Sigmoid colon (tissue), 7 donors: Measurements from ENCODE around the gene AGL. TPM values are rescaled to one million over a fixed set of nuclear protein-coding genes. Genes with fewer than 3 reads are reported as not detected.
"Not testable (repeated sequence)": the region's sequence is repeated elsewhere in the genome, so short reads cannot be mapped to it uniquely, and the experiment has no call there.

ENCODE experiments used
- DNase-seq: peaks from one replicate; pipeline ENCODE4 v3.0.0-alpha.2; 2019
- H3K27ac ChIP-seq, 4 donors: fragments of 200-600 bp; sonication (generic); one replicate each; pipeline ENCODE4 v1.5.1; 2016 to 2019; ENCODE audit warnings: mild to moderate bottlenecking in 1 of 4
- H3K27me3 ChIP-seq, 3 donors: fragments of 200-600 bp; sonication (generic); one replicate each; pipeline ENCODE4 v1.5.1; 2019; ENCODE audit warnings: mild to moderate bottlenecking in 1 of 3
- H3K36me3 ChIP-seq, 4 donors: fragments of 200-600 bp; sonication (generic); one replicate each; pipeline ENCODE4 v1.5.1; 2016 to 2019
- H3K4me1 ChIP-seq, 4 donors: fragments of 200-600 bp; sonication (generic); one replicate each; pipeline ENCODE4 v1.5.1; 2017 to 2019
- H3K4me3 ChIP-seq, 4 donors: fragments of 200-600 bp; sonication (generic); one replicate each; pipeline ENCODE4 v1.5.1; 2017 to 2019; ENCODE audit warnings: mild to moderate bottlenecking in 2 of 4, moderate library complexity in 1 of 4
- H3K9me3 ChIP-seq, 4 donors: fragments of 200-600 bp in 3 of 4; sonication (generic) in 3 of 4; one replicate each; pipeline versions ENCODE4 v1.5.1 to v1.6.1; 2013 to 2019
- EP300 ChIP-seq, 4 donors: sonication (generic); formaldehyde crosslinking; IDR thresholded peaks; one replicate each; pipeline ENCODE4 v1.6.1; 2017; ENCODE audit warnings: antibody characterized with exemption in 4 of 4
- POLR2A ChIP-seq, 2 donors: fragments of 450-650 bp; IDR thresholded peaks; one replicate each; pipeline ENCODE4 v1.6.1; 2016; ENCODE audit warnings: antibody characterized with exemption in 2 of 2, mild to moderate bottlenecking in 2 of 2, moderate library complexity in 2 of 2
- POLR2AphosphoS5 ChIP-seq, 4 donors: sonication (generic); formaldehyde crosslinking; IDR thresholded peaks; one replicate each; pipeline ENCODE4 v1.6.1; 2017; ENCODE audit warnings: antibody characterized with exemption in 4 of 4
- WGBS, 2 donors: extraction: QIAGEN DNeasy Blood & Tissue Kit; methylation state at CpG; one replicate each; pipeline ENCODE4 v1.1.7; 2013; 5-methylcytosine and 5-hydroxymethylcytosine counted together
- intact Hi-C: fragments of 100-400 bp; cut with DNase I; formaldehyde crosslinking; loops from one replicate; pipeline ENCODE4 v1.15.1; 2023
- polyA plus RNA-seq, 3 donors: library from polyadenylated mRNA; stranded (reverse); fragments of 200-250 nt; gene quantifications; one replicate each; pipeline ENCODE4 v1.2.3, GENCODE V29; 2013
- total RNA-seq, 4 donors: library from RNA; depleted of rRNA; stranded (reverse); fragments of >200 nt; gene quantifications; one replicate each; pipeline ENCODE4 v1.1.0, GENCODE V29; 2016
- TF ChIP-seq, protein P1 (sequence below), 4 experiments: fragments of 450-650 bp in 3 of 4; fragments of 200-600 bp in 1 of 4; IDR thresholded peaks; one replicate each; pipeline ENCODE4 v1.5.1; 2016 to 2019; ENCODE audit warnings: antibody characterized with exemption in 4 of 4, mild to moderate bottlenecking in 3 of 4, moderate library complexity in 2 of 4
- donor health status: healthy with polysubstance abuse.
- donor health status: Bipolar disorder and iron deficiency.
- donor health status: healthy.

The AGL gene
- total and polyA plus RNA-seq, 7 donors: 5.4 to 34.3 (median 28.3) TPM

- Histone ChIP-seq H3K36me3 (no peaks in the 10 kb centered on the region), H3K27ac (no peak overlapping the region), H3K9me3 (no peaks in the 10 kb centered on the region), H3K27me3 (no peaks in the 10 kb centered on the region), H3K4me1 (no peaks in the 10 kb centered on the region), H3K4me3 (no peak overlapping the region)
- DNase-seq: no peak
- WGBS, 2 donors: 79 to 83% methylated on average over 2 of the region's 2 CpGs
- intact Hi-C loops: no loop called here
- TF ChIP-seq EP300 (IDR thresholded peaks at IDR 0.05) (no peak), POLR2A (IDR thresholded peaks at IDR 0.05) (no peak), POLR2AphosphoS5 (IDR thresholded peaks at IDR 0.05) (no peak)
- TF ChIP-seq, protein P1, sequence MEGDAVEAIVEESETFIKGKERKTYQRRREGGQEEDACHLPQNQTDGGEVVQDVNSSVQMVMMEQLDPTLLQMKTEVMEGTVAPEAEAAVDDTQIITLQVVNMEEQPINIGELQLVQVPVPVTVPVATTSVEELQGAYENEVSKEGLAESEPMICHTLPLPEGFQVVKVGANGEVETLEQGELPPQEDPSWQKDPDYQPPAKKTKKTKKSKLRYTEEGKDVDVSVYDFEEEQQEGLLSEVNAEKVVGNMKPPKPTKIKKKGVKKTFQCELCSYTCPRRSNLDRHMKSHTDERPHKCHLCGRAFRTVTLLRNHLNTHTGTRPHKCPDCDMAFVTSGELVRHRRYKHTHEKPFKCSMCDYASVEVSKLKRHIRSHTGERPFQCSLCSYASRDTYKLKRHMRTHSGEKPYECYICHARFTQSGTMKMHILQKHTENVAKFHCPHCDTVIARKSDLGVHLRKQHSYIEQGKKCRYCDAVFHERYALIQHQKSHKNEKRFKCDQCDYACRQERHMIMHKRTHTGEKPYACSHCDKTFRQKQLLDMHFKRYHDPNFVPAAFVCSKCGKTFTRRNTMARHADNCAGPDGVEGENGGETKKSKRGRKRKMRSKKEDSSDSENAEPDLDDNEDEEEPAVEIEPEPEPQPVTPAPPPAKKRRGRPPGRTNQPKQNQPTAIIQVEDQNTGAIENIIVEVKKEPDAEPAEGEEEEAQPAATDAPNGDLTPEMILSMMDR (IDR thresholded peaks at IDR 0.05): no peak
Observed at GRCh38 chr1:99829269-99829668, 20.9 kb upstream of the AGL start.

DNA sequence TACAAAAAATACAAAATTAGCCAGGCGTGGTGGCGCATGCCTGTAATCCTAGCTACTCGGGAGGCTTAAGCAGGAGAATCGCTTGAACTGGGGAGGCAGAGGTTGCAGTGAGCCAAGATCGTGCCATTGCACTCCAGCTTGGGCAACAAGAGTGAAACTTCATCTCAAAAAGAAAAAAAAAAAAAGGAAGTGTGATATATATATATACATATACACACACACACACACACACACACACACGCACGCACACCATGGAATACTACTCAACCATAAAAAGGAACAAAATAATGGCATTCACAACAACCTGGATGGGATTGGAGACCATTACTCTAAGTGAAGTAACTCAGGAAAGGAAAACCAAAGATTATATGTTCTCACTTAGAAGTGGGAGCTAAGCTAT lies 16.2 kb upstream of the AGL start:
- H3K27me3 ChIP-seq, H3K4me3 ChIP-seq, DNase-seq, H3K27ac ChIP-seq, H3K36me3 ChIP-seq, H3K9me3 ChIP-seq, intact Hi-C loops, H3K4me1 ChIP-seq: not testable (repeated sequence)
- WGBS, 2 donors: 91% methylated on average over 7 of the region's 7 CpGs

DNA sequence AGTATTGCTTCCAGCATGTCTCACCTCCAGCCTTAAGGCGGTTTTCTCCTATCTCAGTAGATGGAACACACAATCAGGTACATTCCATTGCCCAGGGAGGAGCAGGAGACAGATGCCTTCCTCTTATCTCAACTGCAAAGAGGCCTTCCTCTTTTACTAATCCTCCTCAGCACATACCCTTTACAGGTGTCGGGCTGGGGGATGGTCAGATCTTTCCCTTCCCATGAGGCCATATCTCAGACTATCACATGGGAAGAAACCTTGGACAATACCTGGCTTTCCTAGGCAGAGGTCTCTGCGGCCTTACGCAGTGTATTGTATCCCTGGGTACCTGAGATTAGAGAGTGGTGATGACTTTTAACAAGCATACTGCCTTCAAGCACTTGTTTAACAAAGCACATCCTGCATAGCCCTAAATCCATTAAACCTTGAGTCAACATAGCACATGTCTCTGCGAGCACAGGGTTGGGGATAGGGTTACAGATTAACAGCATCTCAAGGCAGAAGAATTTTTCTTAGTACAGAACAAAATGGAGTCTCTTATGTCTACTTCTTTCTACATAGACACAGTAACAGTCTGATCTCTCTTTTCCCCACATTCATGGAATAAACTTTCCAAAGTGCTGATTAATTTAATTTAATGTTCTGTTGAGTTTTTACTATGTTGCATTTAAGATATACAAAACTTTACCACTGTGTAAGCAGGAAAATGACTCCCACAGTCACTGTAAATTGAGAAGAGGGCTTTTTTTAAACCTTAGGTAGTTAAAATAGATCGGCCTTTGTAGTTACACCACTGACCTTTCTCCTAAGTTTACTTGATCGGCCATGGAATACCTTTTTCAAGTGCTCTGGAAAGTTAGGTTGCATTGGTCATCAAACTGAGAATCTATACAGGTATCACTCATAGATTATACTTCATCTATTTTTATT lies 13.7 kb upstream of the AGL start:
- H3K4me1 ChIP-seq, DNase-seq, H3K27me3 ChIP-seq, H3K27ac ChIP-seq, intact Hi-C loops, H3K9me3 ChIP-seq, H3K4me3 ChIP-seq, H3K36me3 ChIP-seq: not testable (repeated sequence)
- 45 to 72% methylated on average over 7 of the region's 7 CpGs for WGBS, 2 donors

DNA sequence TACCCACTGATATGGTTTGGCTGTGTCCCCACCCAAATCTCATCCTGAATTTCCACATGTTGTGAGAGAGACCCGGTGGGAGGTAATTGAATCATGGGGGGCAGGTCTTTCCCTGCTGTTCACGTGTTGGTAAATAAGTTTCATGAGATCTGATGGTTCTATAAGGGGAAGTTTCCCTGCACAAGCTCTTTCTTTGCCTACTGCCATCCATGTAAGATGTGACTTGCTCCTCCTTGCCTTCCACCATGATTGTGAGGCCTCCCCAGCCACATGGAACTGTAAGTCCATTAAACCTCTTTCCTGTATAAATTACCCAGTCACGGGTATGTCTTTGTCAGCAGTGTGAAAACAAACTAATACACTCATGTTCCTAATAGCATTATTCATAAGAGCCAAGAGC lies 9.8 kb upstream of the AGL start:
- H3K4me3 ChIP-seq, H3K27ac ChIP-seq, H3K4me1 ChIP-seq, H3K27me3 ChIP-seq, intact Hi-C loops, H3K36me3 ChIP-seq, DNase-seq, H3K9me3 ChIP-seq: not testable (repeated sequence)
- 69 to 70% methylated on average over 3 of the region's 3 CpGs for WGBS, 2 donors

GRCh38 chr1:99843760-99844159 lies 6.4 kb upstream of the AGL start:
- H3K27ac ChIP-seq: peak overlapping the region in 2 of 4 donors; percentile 42 to 50
- DNase-seq: no peak

DNA sequence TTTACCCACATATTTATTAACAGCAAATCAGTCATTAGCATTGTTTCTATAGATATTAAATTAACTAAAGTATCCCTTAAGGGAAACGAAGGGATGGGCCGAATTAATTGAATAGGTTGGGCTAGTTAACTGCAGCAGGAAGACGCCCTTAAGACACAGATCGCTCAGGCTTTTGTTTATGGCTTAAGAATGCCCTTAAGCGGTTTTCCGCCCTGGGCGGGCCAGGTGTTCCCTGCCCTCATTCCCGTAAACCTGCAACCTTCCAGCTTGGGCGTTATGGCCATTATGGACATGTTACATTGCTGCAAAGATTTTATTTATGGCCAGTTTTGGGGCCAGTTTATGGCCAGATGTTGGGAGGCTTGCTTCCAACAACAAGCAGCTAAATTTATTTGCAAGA lies 5.0 kb upstream of the AGL start:
- H3K27ac ChIP-seq, H3K27me3 ChIP-seq, intact Hi-C loops, H3K4me3 ChIP-seq, H3K36me3 ChIP-seq, H3K9me3 ChIP-seq, DNase-seq: not testable (repeated sequence)
- H3K4me1 ChIP-seq: peaks cover 0 to 10% (median 8%) of the 10 kb centered on the region in 4 donors
- 74 to 84% methylated on average over 9 of the region's 9 CpGs for WGBS, 2 donors

More at GRCh38 chr1:99843760-99844159, 6.4 kb upstream of the AGL start:
- Histone ChIP-seq H3K36me3 (no peaks in the 10 kb centered on the region), H3K27me3 (no peaks in the 10 kb centered on the region), H3K9me3 (peaks cover 0 to 2% (median 0%) of the 10 kb centered on the region in 4 donors), H3K4me1 (peaks cover 0 to 1% (median 0%) of the 10 kb centered on the region in 4 donors), H3K4me3 (no peak overlapping the region)
- 84 to 92% methylated on average over 2 of the region's 2 CpGs for WGBS, 2 donors
- intact Hi-C loops: no loop called here
- no peak for TF ChIP-seq POLR2A (IDR thresholded peaks at IDR 0.05)
- TF ChIP-seq EP300 (IDR thresholded peaks at IDR 0.05): no peak
- TF ChIP-seq, protein P1 (IDR thresholded peaks at IDR 0.05): no peak
- TF ChIP-seq POLR2AphosphoS5 (IDR thresholded peaks at IDR 0.05): no peak

GRCh38 chr1:99849413-99849743 lies 783 bp upstream of the AGL start:
- 32 to 62% methylated on average over 6 of the region's 6 CpGs for WGBS, 2 donors
- Histone ChIP-seq H3K4me1 (peaks cover 0 to 33% (median 8%) of the 10 kb centered on the region in 4 donors), H3K9me3 (no peaks in the 10 kb centered on the region), H3K27ac (peak overlapping the region; percentile 91 to 93 (median 92)), H3K27me3 (no peaks in the 10 kb centered on the region), H3K4me3 (peak overlapping the region; percentile 74 to 90 (median 84)), H3K36me3 (no peaks in the 10 kb centered on the region)
- intact Hi-C loops: no loop called here
- TF ChIP-seq POLR2AphosphoS5 (IDR thresholded peaks at IDR 0.05): no peak
- TF ChIP-seq, protein P1 (IDR thresholded peaks at IDR 0.05): no peak
- TF ChIP-seq POLR2A (IDR thresholded peaks at IDR 0.05): no peak
- no peak for TF ChIP-seq EP300 (IDR thresholded peaks at IDR 0.05)
- no peak for DNase-seq
